Activated CD8-positive, alpha-beta T cell treated with anti-CD3 and anti-CD28 coated beads, Interleukin-2, amount 10 ng/mL, durations not matched to agents 7 days and 5 days (primary cell): ENCODE results near the gene CLK1. TPM values are rescaled to one million over a fixed set of nuclear protein-coding genes. Genes with fewer than 3 reads are reported as not detected.

ENCODE experiments used
- ATAC-seq: fragments of 150-1000 bp; cut with Tn5 transposase; one replicate; pipeline ENCODE4 v1.10.0; 2021; ENCODE audit warnings: moderate library complexity
- CTCF ChIA-PET: fragments of 350-600 bp; sonication (Branson Sonifier 250); formaldehyde crosslinking; loops from one replicate; lab custom pipeline; 2021; ENCODE audit warnings: antibody characterized with exemption; lab: Charles Lee
- POLR2A ChIA-PET: fragments of 350-600 bp; sonication (Branson Sonifier 250); formaldehyde crosslinking; loops from one replicate; lab custom pipeline; 2021; ENCODE audit warnings: antibody characterized with exemption; lab: Charles Lee
- DNase-seq: peaks from one replicate; pipeline ENCODE4 v3.0.0-alpha.2; 2020
- H3K27ac Mint-ChIP-seq: one replicate; pipeline ENCODE4 v1.8.0; 2021; ENCODE audit warnings: mild to moderate bottlenecking, mixed read lengths
- H3K27me3 Mint-ChIP-seq: one replicate; pipeline ENCODE4 v1.8.0; 2021; ENCODE audit warnings: low read depth, mixed read lengths
- H3K36me3 Mint-ChIP-seq: one replicate; pipeline ENCODE4 v1.8.0; 2021; ENCODE audit warnings: low read depth, mixed read lengths
- H3K4me1 Mint-ChIP-seq: one replicate; pipeline ENCODE4 v1.8.0; 2021; ENCODE audit warnings: low read depth, mixed read lengths
- H3K4me3 Mint-ChIP-seq: one replicate; pipeline ENCODE4 v1.8.0; 2021; ENCODE audit warnings: mild to moderate bottlenecking, mixed read lengths
- H3K9me3 Mint-ChIP-seq: one replicate; pipeline ENCODE4 v1.8.0; 2022; ENCODE audit warnings: mixed read lengths; ENCODE audit not compliant: insufficient read depth
- total RNA-seq, 2 experiments: library from RNA; stranded (reverse); gene quantifications; one replicate each; pipeline ENCODE4 v1.2.3, GENCODE V29; 2021

CLK1 gene
- total RNA-seq, 2 experiments from 2014 or later, result 122 to 126 TPM

DNA sequence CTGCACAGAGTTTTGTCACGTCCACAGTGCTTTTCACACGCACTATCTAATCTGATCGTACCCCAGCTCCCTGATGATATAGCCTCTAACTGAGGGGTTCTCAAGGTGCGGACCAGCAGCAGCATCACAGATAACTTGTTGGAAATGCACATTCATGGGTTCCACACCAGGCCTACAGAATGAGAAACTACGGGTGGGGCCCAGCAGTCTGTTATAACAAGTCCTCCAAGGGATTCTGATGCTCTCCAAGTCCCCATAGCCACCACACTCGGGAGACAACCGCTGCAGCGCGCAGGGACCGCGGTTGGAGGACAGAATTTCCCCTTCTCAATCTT lies 53.5 kb downstream of the CLK1 start:
- Mint-ChIP-seq H3K27me3 (no peaks in the 10 kb centered on the region), H3K9me3 (no peaks in the 10 kb centered on the region), H3K36me3 (peaks cover 35% of the 10 kb centered on the region), H3K27ac (peak overlapping the region; percentile 99), H3K4me1 (peaks cover 50% of the 10 kb centered on the region), H3K4me3 (peak overlapping the region; percentile 99)
- DNase-seq (no peak), ATAC-seq (no peak)
- ChIA-PET POLR2A (interaction anchor here (1.0 to 1.6 kb wide), 5 partner anchors 15 to 100 kb away, joined by 3 to 17 read pairs (median 5); partner anchors contain the start of gene CLK1), CTCF (interaction anchor here (3.0 kb wide), 1 partner anchor 98 kb away, joined by 16 read pairs; no protein-coding TSS in a partner anchor)

DNA sequence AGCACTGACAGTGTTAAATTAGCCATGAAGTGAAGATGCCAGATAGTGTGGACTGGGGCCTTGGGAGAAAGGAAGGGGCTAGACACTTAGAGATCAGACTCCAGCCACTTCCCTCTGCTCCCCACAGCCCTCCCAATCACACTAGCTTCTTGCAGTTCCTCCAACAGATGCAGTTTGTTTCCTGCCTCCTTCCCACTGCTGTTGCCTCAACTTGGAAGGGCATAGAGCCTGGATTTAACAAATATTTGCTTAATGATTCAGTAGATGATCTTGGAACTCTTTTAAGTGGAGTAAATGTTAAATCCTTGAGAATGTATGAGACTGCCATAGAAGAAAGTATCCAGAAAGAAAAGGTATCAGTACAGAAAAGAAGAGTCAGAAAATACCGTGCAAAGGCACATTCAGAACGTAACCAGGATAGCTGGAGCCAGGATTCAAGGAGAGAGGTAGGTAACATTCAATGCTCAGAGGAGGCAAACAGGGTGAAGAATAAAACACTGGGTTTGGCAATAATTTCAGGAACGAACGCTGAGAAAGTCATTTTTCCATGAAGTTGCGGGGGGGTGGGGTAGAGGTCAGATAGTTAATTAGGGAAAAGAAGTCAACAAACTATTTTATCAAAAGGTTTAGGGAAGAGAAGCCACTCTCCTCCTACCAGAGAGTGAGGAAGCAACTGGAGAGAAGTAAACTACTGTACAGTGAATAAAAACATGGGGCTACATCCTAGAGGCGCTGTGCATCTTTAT lies 54.0 kb downstream of the CLK1 start:
- H3K27ac Mint-ChIP-seq, result peak overlapping the region; percentile 99
- peaks cover 30% of the 10 kb centered on the region for H3K36me3 Mint-ChIP-seq
- no peaks in the 10 kb centered on the region for H3K9me3 Mint-ChIP-seq
- DNase-seq (peak; percentile 18), ATAC-seq (no peak)
- H3K27me3 Mint-ChIP-seq, result peaks cover 2% of the 10 kb centered on the region
- ChIA-PET CTCF (interaction anchor here (3.0 kb wide), 1 partner anchor 97 kb away, joined by 16 read pairs; no protein-coding TSS in a partner anchor), POLR2A (interaction anchor here (1.0 to 1.6 kb wide), 5 partner anchors 18 to 98 kb away, joined by 3 to 17 read pairs (median 5); partner anchors contain the start of gene CLK1)
- H3K4me1 Mint-ChIP-seq, result peaks cover 44% of the 10 kb centered on the region
- peak overlapping the region; percentile 99 for H3K4me3 Mint-ChIP-seq

DNA sequence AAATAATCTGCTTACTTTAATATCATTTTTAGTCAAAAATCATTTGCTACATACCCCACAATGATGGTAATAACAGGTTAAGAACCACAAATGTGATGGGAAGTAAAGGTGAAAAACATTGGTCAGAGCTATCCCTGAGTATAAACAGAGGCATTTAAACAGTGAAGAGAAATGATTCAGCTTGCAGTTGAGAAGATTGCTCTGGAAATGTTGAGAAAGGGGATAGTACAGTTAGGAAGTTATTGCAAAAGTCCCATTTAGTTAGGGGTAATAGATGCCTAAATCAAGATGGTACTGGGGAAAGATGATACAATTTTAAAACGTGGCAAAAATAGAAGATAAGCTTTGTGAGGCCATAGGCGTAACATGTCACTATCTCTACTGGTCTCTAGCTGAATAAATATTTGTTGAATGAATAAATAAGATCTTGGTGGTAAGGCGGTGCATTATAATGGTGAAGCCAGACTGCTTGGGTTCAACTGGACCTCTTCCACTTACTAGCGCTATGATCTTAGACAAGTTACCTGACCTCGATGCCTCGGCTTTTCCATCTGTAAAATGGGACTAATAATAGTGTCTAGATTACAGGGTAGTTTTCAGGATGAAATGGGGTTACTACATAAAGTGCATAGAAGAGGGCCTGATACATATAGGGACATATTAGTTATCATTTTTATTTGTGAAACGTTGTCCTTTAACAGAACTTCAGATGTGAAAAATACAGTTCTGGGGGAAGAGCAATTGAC lies 54.8 kb downstream of the CLK1 start:
- Mint-ChIP-seq H3K27me3 (peaks cover 2% of the 10 kb centered on the region), H3K9me3 (no peaks in the 10 kb centered on the region), H3K27ac (no peak overlapping the region), H3K36me3 (peaks cover 23% of the 10 kb centered on the region), H3K4me1 (peaks cover 37% of the 10 kb centered on the region), H3K4me3 (peak overlapping the region; percentile 99)
- DNase-seq (peak; percentile 13), ATAC-seq (no peak)
- POLR2A ChIA-PET, result interaction anchor here (1.1 to 1.3 kb wide), 2 partner anchors 54 to 97 kb away, joined by 3 to 5 read pairs; partner anchors contain the start of gene CLK1
- CTCF ChIA-PET, result interaction anchor here (3.0 kb wide), 1 partner anchor 97 kb away, joined by 16 read pairs; no protein-coding TSS in a partner anchor

Other genes starting within 250 kb of the CLK1 start
- 100 to 1,000 TPM; 276 to 304 TPM for gene BZW1, start 52.7 kb downstream of the CLK1 start, total RNA-seq
- 10 to 100 TPM; 81.6 to 82.9 TPM for gene PPIL3, start 24.4 kb upstream of the CLK1 start, total RNA-seq
- gene NIF3L1, start 24.7 kb upstream of the CLK1 start, total RNA-seq, result 10 to 100 TPM; 37.0 to 39.0 TPM
- gene ORC2, start 99.0 kb upstream of the CLK1 start, total RNA-seq, result 10 to 100 TPM; 47.4 to 57.2 TPM
- 10 to 100 TPM; 35.9 to 40.2 TPM for gene HYCC2, start 207.0 kb upstream of the CLK1 start, total RNA-seq
- gene NDUFB3, start 207.3 kb upstream of the CLK1 start, total RNA-seq, result 100 to 1,000 TPM; 167 to 173 TPM